Endothelial cell of umbilical vein (primary cell): ENCODE measurements around the gene ADCY5.

Experiments
- CTCF ChIP-seq, 2 donors: IDR thresholded peaks; 1 replicate in 1 of 2; 2 replicates in 1 of 2; pipeline ENCODE4 v1.5.1; 2011; ENCODE audit warnings: low read length in 2 of 2, mild to moderate bottlenecking in 2 of 2, moderate library complexity in 2 of 2, control low read depth in 1 of 2, inconsistent platforms in 1 of 2, low read depth in 1 of 2; ENCODE audit not compliant: insufficient read depth in 1 of 2; ENCODE audit errors: extremely low read depth in 1 of 2
- EZH2 ChIP-seq: IDR thresholded peaks from 2 replicates; pipeline ENCODE4 v1.6.1; 2012; ENCODE audit warnings: borderline replicate concordance, low read depth, mild to moderate bottlenecking, moderate library complexity, low read length, inconsistent platforms; ENCODE audit not compliant: severe bottlenecking
- FOS ChIP-seq: IDR thresholded peaks from 2 replicates; pipeline ENCODE4 v1.6.1; 2011; ENCODE audit warnings: mild to moderate bottlenecking, low read length, moderate library complexity, borderline replicate concordance; ENCODE audit not compliant: insufficient read depth
- GATA2 ChIP-seq: IDR thresholded peaks from 2 replicates; pipeline ENCODE4 v1.7.0; 2011; ENCODE audit warnings: low read depth, mild to moderate bottlenecking, moderate library complexity, mixed read lengths, low read length; ENCODE audit not compliant: insufficient read length, insufficient read depth
- JUN ChIP-seq: IDR thresholded peaks from 2 replicates; pipeline ENCODE4 v1.6.1; 2011; ENCODE audit warnings: borderline replicate concordance, low read depth; ENCODE audit not compliant: insufficient read length, insufficient read depth
- MYC ChIP-seq: IDR thresholded peaks from one replicate; pipeline ENCODE4 v1.6.1; 2011; ENCODE audit warnings: mild to moderate bottlenecking, low read depth, low read length
- POLR2A ChIP-seq: IDR thresholded peaks from 2 replicates; pipeline ENCODE4 v1.6.1; 2012; ENCODE audit warnings: low read depth, mild to moderate bottlenecking, control low read depth, low read length
- POLR2AphosphoS5 ChIP-seq: IDR thresholded peaks from 2 replicates; pipeline ENCODE4 v1.6.1; 2012; ENCODE audit warnings: low read depth, mild to moderate bottlenecking, control low read depth, low read length, moderate library complexity; ENCODE audit not compliant: insufficient read depth
- TF ChIP-seq, protein P1 (sequence below): IDR thresholded peaks from 2 replicates; pipeline ENCODE4 v1.6.1; 2011; ENCODE audit not compliant: insufficient read depth, insufficient read length

- TF ChIP-seq FOS = no peak
- no peak for TF ChIP-seq CTCF (IDR thresholded peaks at IDR 0.05; ENCODE audit: extremely low read depth in 1 of 2, insufficient read depth in 1 of 2, low read depth in 1 of 2, low read length in 2 of 2)
- TF ChIP-seq POLR2A = no peak
- no peak for TF ChIP-seq EZH2
- TF ChIP-seq JUN = no peak
- no peak for TF ChIP-seq POLR2AphosphoS5
- TF ChIP-seq, protein P1, sequence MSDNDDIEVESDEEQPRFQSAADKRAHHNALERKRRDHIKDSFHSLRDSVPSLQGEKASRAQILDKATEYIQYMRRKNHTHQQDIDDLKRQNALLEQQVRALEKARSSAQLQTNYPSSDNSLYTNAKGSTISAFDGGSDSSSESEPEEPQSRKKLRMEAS = no peak
- TF ChIP-seq GATA2 = no peak
- TF ChIP-seq MYC = no peak
These were observed 99.7 kb downstream of the ADCY5 start for GRCh38 chr3:123349201-123349535.
